ENCODE data around the gene MUC4.
"Not testable (repeated sequence)": the region's sequence is repeated elsewhere in the genome, so short reads cannot be mapped to it uniquely, and the experiment has no call there.

DNA sequence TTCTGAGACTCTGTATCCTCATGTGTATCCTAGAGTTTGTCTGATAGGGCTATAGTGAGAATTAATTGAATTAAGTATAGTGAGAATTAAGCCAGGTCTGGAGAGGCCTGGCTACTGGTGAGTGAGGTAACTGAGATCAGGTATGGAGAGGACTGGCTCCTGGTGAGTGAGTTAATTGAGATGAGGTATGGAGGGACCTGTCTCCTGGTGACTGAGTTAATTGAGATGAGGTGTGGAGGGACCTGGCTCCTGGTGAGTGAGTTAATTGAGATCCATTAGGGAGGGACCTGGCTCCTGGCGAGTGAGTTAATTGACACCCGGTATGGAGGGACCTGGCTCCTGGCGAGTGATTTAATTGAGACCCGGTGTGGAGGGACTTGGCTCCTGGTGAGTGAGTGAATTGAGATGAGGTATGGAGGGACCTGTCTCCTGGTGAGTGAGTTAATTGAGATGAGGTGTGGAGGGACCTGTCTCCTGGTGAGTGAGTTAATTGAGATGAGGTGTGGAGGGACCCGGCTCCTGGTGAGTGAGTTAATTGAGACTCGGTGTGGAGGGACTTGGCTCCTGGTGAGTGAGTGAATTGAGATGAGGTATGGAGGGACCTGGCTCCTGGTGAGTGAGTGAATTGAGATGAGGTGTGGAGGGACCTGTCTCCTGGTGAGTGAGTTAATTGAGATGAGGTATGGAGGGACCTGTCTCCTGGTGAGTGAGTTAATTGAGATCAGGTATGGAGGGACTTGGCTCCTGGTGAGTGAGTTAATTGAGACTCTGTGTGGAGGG is 101.4 kb downstream of the MUC4 start:
- TF ChIP-seq, protein P1, sequence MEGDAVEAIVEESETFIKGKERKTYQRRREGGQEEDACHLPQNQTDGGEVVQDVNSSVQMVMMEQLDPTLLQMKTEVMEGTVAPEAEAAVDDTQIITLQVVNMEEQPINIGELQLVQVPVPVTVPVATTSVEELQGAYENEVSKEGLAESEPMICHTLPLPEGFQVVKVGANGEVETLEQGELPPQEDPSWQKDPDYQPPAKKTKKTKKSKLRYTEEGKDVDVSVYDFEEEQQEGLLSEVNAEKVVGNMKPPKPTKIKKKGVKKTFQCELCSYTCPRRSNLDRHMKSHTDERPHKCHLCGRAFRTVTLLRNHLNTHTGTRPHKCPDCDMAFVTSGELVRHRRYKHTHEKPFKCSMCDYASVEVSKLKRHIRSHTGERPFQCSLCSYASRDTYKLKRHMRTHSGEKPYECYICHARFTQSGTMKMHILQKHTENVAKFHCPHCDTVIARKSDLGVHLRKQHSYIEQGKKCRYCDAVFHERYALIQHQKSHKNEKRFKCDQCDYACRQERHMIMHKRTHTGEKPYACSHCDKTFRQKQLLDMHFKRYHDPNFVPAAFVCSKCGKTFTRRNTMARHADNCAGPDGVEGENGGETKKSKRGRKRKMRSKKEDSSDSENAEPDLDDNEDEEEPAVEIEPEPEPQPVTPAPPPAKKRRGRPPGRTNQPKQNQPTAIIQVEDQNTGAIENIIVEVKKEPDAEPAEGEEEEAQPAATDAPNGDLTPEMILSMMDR (IDR thresholded peaks at IDR 0.05) = not testable (repeated sequence)
- not testable (repeated sequence) for TF ChIP-seq EP300 (IDR thresholded peaks at IDR 0.05)
